Measurements from ENCODE around the gene PEPD.

Gene PEPD

DNA sequence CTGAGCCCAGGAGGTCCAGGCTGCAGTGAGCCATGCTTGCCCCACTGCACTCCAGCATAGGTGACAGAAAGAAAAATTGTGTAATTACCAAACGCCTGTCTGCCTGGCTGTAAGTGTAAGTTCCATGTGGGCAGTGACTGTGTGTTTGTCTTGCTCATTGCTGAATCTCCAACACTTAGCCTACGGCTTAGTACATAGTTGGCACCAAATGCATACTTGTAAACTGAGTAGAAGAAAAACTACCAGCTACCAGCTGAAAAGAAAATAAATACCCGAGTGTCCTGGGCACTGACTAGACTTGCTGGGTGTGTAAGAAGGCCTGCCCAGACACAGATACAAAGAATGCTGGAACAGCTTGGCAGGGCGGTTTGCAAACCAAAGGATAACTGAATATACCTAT, 150.8 kb downstream of the PEPD start:
- no peak overlapping the region for H3K4me3 ChIP-seq (replicated peaks; ENCODE audit: low read depth, low read length)
- no peak for TF ChIP-seq CTCF (IDR thresholded peaks at IDR 0.05; ENCODE audit: low read depth, low read length, missing control alignments)
- DNase-seq (ENCODE audit: extremely low read depth, low read depth) = no peak

DNA sequence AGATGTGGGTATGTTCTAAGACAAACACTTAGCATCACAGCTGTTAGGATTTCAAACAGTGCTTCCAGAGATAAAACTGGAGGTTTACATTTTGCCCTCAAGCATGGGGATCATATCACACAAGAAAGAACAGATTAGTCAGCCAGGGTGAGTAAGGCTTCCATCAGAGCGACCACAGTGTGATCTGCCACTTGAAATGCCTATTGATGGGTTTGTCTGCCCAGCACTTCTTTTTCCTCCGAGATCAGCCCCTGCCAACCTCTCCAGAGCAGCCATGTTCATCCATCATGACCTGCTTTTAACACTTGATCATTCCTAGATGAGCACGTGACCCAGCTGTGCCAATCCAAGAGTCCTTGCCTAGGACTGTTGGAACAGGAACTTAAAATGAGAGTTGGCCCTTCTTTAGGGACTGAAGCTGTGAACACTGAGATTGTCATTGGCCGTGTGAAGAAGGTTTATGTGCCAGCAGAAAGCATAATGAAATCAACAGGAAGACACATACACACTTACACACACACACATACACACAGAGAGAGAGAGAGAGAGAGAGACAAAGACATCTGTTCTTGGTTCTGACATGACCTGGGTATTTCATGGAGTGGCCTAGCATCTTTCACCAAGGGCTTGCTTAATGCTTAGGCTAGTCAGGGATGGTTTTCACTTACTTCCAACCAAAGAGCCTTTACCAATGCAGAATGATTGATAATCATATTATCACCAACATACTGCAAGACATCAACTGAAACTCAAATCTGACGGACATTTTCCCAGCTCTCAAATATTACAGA, 153.3 kb downstream of the PEPD start:
- no peak overlapping the region for H3K4me3 ChIP-seq (replicated peaks; ENCODE audit: low read depth, low read length)
- no peak for DNase-seq (ENCODE audit: extremely low read depth, low read depth)
- no peak for TF ChIP-seq CTCF (IDR thresholded peaks at IDR 0.05; ENCODE audit: low read depth, low read length, missing control alignments)

GRCh38 chr19:33366897-33367296, 154.7 kb downstream of the PEPD start:
- no peak overlapping the region for H3K4me3 ChIP-seq (replicated peaks; ENCODE audit: low read depth, low read length)
- no peak for DNase-seq (ENCODE audit: extremely low read depth, low read depth)
- TF ChIP-seq CTCF (IDR thresholded peaks at IDR 0.05; ENCODE audit: low read depth, low read length, missing control alignments) = no peak

GRCh38 chr19:33366127-33366526, 155.5 kb downstream of the PEPD start:
- TF ChIP-seq CTCF (IDR thresholded peaks at IDR 0.05; ENCODE audit: low read depth, low read length, missing control alignments) = no peak
- H3K4me3 ChIP-seq (replicated peaks; ENCODE audit: low read depth, low read length) = no peak overlapping the region

DNA sequence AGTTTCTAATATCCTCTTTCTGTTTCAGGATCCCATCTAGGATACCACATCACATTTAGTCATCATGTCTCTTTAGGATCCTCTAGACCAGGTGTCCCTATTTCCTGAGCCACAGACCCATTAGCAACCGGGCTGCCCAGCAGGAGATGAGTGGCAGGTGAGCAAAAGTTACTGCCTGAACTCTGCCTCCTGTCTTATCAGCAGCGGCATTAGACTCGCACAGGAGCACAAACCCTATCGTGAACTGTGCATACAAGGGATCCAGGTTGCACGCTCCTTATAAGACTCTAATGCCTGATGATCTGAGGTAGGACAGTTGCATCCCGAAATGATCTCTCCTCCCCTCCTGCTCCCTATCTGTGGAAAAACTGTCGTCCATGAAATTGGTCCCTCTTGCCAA, 155.9 kb downstream of the PEPD start:
- no peak overlapping the region for H3K4me3 ChIP-seq (replicated peaks; ENCODE audit: low read depth, low read length)
- no peak for DNase-seq (ENCODE audit: extremely low read depth, low read depth)
- no peak for TF ChIP-seq CTCF (IDR thresholded peaks at IDR 0.05; ENCODE audit: low read depth, low read length, missing control alignments)

More at GRCh38 chr19:33366127-33366526, 155.5 kb downstream of the PEPD start:
- DNase-seq (ENCODE audit: extremely low read depth, low read depth) = no peak

DNA sequence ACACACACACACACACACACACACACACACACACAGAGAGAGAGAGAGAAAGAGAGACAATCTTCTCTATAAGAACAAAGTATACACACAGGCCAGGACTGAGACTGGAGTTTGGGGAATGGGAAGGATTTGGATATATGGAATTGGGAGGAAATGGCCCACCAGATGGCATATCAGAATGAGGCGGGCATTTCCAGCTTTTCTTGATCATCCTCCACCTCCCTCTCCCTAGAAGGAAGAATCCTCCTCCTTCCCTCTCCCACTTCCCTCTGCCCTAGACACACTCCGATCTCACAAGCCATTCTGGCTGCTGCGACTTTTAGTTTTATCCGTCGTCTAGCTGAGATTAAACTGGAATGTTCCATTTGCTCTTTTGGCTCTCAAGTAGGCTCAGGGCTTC, 158.1 kb downstream of the PEPD start:
- no peak for DNase-seq (ENCODE audit: extremely low read depth, low read depth)
- TF ChIP-seq CTCF (IDR thresholded peaks at IDR 0.05; ENCODE audit: low read depth, low read length, missing control alignments) = no peak

More for the DNA sequence above, 158.1 kb downstream of the PEPD start:
- no peak overlapping the region for H3K4me3 ChIP-seq (replicated peaks; ENCODE audit: low read depth, low read length)
